DOHH2 (cell line): ENCODE data around the gene GAS2L1.

Source experiments
- H3F3A ChIP-seq: fragments of 200-600 bp; sonication (generic), shearing (Covaris generic); 2 replicates; pipeline ENCODE4 v1.6.0; 2016; ENCODE audit warnings: antibody characterized with exemption, mild to moderate bottlenecking; ENCODE audit not compliant: control insufficient read depth, insufficient read depth
- H3K27ac ChIP-seq: fragments of 200-600 bp; sonication (generic); 2 replicates; pipeline ENCODE4 v1.5.1; 2014; ENCODE audit warnings: low read depth, mild to moderate bottlenecking, low read length, moderate library complexity
- H3K27me3 ChIP-seq: fragments of 200-600 bp; sonication (generic); 2 replicates; pipeline ENCODE4 v1.6.1; 2014; ENCODE audit warnings: mild to moderate bottlenecking, low read length, mixed read lengths; ENCODE audit not compliant: control insufficient read depth
- H3K36me3 ChIP-seq: fragments of 200-600 bp; sonication (generic); 2 replicates; pipeline ENCODE4 v1.6.1; 2014; ENCODE audit warnings: mild to moderate bottlenecking, low read length, moderate library complexity, mixed read lengths; ENCODE audit not compliant: control insufficient read depth
- H3K4me1 ChIP-seq: fragments of 200-600 bp; sonication (generic); 2 replicates; pipeline ENCODE4 v1.6.1; 2014; ENCODE audit warnings: mild to moderate bottlenecking, low read length, mixed read lengths; ENCODE audit not compliant: control insufficient read depth
- H3K4me2 ChIP-seq: fragments of 200-600 bp; sonication (generic); 2 replicates; pipeline ENCODE4 v1.6.0; 2014; ENCODE audit warnings: mild to moderate bottlenecking, low read length, moderate library complexity
- H3K4me3 ChIP-seq: fragments of 200-600 bp; sonication (generic); 2 replicates; pipeline ENCODE4 v1.5.1; 2014; ENCODE audit warnings: mild to moderate bottlenecking, low read length, mixed read lengths
- H3K79me2 ChIP-seq: fragments of 200-600 bp; sonication (generic); 2 replicates; pipeline ENCODE4 v1.6.1; 2014; ENCODE audit warnings: mild to moderate bottlenecking, low read length, mixed read lengths; ENCODE audit not compliant: control insufficient read depth
- H3K9me2 ChIP-seq: fragments of 200-600 bp; sonication (generic); replicated peaks from 2 replicates; pipeline ENCODE4 v1.6.1; 2014; ENCODE audit warnings: mild to moderate bottlenecking, low read length, mixed read lengths; ENCODE audit not compliant: control insufficient read depth
- H3K9me3 ChIP-seq: fragments of 200-600 bp; sonication (generic); 2 replicates; pipeline ENCODE4 v1.6.1; 2014; ENCODE audit warnings: antibody characterized with exemption, low read length, mixed read lengths; ENCODE audit not compliant: control insufficient read depth, insufficient read depth
- H4K20me1 ChIP-seq: fragments of 200-600 bp; sonication (generic); 2 replicates; pipeline ENCODE4 v1.6.0; 2014; ENCODE audit warnings: low read depth, mild to moderate bottlenecking, antibody characterized with exemption, low read length, moderate library complexity; ENCODE audit not compliant: control insufficient read depth, insufficient read depth
- EZH2phosphoT487 ChIP-seq: fragments of 200-600 bp; sonication (generic); IDR thresholded peaks from 2 replicates; pipeline ENCODE4 v1.6.1; 2017; ENCODE audit warnings: borderline replicate concordance, mild to moderate bottlenecking, antibody characterized with exemption, low read length, moderate library complexity, mixed read lengths
- TF ChIP-seq, protein P1 (sequence below): fragments of 200-600 bp; sonication (generic); IDR thresholded peaks from one replicate; pipeline ENCODE4 v1.5.1; 2014; ENCODE audit warnings: antibody characterized with exemption, mild to moderate bottlenecking, low read depth, low read length; ENCODE audit not compliant: poor library complexity, severe bottlenecking

Gene GAS2L1

DNA sequence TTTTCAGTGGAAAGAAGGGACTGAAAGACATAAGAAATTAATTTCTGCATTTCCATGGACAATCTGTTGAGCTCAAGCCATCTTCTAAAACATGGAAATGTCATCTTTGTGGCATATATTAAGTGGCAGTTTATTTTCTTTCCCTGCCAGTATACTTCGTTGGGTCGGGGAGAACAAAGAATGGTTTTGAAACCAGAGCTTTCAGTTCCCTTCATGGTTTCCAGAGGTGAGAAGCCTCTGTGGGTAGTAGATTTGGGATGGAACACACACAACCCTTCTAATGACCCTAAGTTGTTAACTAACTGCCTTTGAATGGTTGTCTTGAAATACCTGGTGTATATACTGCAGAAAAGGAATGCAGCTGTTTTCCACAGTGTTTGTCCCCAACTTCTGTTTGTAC, 17.6 kb upstream of the GAS2L1 start:
- Histone ChIP-seq H3K9me3 (no peaks in the 10 kb centered on the region), H3K4me3 (no peak overlapping the region), H3K9me2 (no peaks in the 10 kb centered on the region), H3K27me3 (no peaks in the 10 kb centered on the region), H3F3A (peaks cover 6% of the 10 kb centered on the region), H3K4me2 (no peak overlapping the region), H3K27ac (no peak overlapping the region), H4K20me1 (peaks cover 30% of the 10 kb centered on the region; the same call in 1 of the 2 replicates), H3K79me2 (peaks cover 64% of the 10 kb centered on the region), H3K36me3 (peaks cover 99% of the 10 kb centered on the region), H3K4me1 (no peaks in the 10 kb centered on the region)
- TF ChIP-seq, protein P1, sequence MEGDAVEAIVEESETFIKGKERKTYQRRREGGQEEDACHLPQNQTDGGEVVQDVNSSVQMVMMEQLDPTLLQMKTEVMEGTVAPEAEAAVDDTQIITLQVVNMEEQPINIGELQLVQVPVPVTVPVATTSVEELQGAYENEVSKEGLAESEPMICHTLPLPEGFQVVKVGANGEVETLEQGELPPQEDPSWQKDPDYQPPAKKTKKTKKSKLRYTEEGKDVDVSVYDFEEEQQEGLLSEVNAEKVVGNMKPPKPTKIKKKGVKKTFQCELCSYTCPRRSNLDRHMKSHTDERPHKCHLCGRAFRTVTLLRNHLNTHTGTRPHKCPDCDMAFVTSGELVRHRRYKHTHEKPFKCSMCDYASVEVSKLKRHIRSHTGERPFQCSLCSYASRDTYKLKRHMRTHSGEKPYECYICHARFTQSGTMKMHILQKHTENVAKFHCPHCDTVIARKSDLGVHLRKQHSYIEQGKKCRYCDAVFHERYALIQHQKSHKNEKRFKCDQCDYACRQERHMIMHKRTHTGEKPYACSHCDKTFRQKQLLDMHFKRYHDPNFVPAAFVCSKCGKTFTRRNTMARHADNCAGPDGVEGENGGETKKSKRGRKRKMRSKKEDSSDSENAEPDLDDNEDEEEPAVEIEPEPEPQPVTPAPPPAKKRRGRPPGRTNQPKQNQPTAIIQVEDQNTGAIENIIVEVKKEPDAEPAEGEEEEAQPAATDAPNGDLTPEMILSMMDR = no peak
- no peak for TF ChIP-seq EZH2phosphoT487

DNA sequence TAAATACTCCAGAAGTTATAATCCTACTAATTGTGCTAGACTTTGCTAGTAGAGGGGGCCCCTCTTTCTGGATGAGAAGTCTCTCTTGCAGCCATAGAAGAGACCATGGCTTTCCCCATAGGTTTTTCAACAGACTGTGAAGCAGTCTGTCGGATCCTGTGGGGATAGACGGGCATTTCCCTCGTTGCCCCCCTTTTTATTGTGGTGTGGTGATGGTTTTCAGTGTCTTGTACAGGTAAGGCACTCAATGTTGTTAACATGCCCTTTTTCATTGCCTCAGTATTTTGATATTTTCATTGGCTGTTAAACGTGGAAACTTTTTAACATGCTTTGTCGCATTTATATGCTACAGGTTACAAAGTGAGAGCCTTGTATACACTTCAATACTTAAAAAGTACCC, 16.4 kb upstream of the GAS2L1 start:
- no peak overlapping the region for H3K4me2 ChIP-seq
- TF ChIP-seq, protein P1 = no peak
- no peak for TF ChIP-seq EZH2phosphoT487
- no peak overlapping the region for H3K27ac ChIP-seq
- no peaks in the 10 kb centered on the region for H3K9me3 ChIP-seq
- H3F3A ChIP-seq = peaks cover 2% of the 10 kb centered on the region; the same call in 1 of the 2 replicates
- H4K20me1 ChIP-seq = peaks cover 30% of the 10 kb centered on the region; the same call in 1 of the 2 replicates
- no peak overlapping the region for H3K4me3 ChIP-seq
- peaks cover 53% of the 10 kb centered on the region for H3K79me2 ChIP-seq
- no peaks in the 10 kb centered on the region for H3K4me1 ChIP-seq
- peaks cover 99% of the 10 kb centered on the region for H3K36me3 ChIP-seq
- H3K9me2 ChIP-seq = no peaks in the 10 kb centered on the region
- H3K27me3 ChIP-seq = no peaks in the 10 kb centered on the region

DNA sequence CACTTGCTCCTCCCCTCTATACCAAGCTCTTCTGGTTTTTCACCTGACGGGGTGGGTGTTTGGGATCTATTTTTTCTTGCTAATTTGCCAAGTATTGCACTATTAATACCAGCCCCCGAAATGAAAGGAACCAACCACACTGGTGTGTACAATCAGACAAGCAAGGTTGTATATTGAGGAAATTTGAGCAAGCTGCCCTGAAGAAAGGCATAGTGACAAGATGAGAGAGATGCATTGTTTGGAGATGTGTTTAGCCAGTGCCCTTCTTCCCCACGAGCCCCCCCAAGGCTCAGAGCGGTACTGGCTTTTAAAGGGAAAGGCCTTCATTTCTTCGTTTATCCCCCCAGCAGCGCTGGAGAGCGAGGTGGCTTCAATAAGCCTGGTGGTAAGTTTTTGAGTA, 15.2 kb upstream of the GAS2L1 start:
- Histone ChIP-seq H3K27ac (no peak overlapping the region), H3F3A (peaks cover 13% of the 10 kb centered on the region), H3K4me1 (peaks cover 11% of the 10 kb centered on the region), H3K9me3 (no peaks in the 10 kb centered on the region), H4K20me1 (peaks cover 30% of the 10 kb centered on the region; the same call in 1 of the 2 replicates), H3K4me3 (no peak overlapping the region), H3K27me3 (no peaks in the 10 kb centered on the region), H3K9me2 (no peaks in the 10 kb centered on the region), H3K36me3 (peaks cover 99% of the 10 kb centered on the region), H3K79me2 (peaks cover 46% of the 10 kb centered on the region), H3K4me2 (no peak overlapping the region)
- TF ChIP-seq, protein P1 = no peak
- no peak for TF ChIP-seq EZH2phosphoT487

DNA sequence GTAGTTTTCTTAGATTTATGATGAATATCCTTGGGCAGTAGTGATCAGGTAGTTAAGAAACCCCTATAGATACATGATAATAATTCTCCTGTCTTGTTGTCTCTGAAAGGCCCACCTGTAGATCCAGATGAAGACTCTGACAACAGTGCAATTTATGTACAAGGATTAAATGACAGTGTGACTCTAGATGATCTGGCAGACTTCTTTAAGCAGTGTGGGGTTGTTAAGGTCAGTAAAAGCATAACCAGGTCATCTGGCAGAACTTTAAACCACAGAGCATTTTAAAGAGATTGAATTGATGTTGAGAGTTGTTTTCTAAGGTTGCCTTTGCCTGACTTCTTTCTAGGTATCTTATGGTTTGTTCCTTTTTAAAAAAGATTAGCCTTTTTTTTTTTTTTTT, 14.1 kb upstream of the GAS2L1 start:
- no peak overlapping the region for H3K27ac ChIP-seq
- peaks cover 13% of the 10 kb centered on the region for H3F3A ChIP-seq
- H3K27me3 ChIP-seq = no peaks in the 10 kb centered on the region
- H3K9me2 ChIP-seq = no peaks in the 10 kb centered on the region
- H3K79me2 ChIP-seq = peaks cover 38% of the 10 kb centered on the region
- no peak overlapping the region for H3K4me3 ChIP-seq
- H4K20me1 ChIP-seq = peaks cover 34% of the 10 kb centered on the region; the same call in 1 of the 2 replicates
- no peaks in the 10 kb centered on the region for H3K9me3 ChIP-seq
- peaks cover 12% of the 10 kb centered on the region for H3K4me1 ChIP-seq
- peaks cover 99% of the 10 kb centered on the region for H3K36me3 ChIP-seq
- TF ChIP-seq, protein P1 = no peak
- no peak for TF ChIP-seq EZH2phosphoT487
- no peak overlapping the region for H3K4me2 ChIP-seq
